Measurements from ENCODE around the gene ERC1. TPM values are rescaled to one million over a fixed set of nuclear protein-coding genes. Genes with fewer than 3 reads are reported as not detected.

ERC1 gene
- total and polyA plus RNA-seq, 2 donors (not counting 3 experiments of a cell fraction or from before 2014, with no cell fraction given): 11.7 to 66.1 TPM

DNA sequence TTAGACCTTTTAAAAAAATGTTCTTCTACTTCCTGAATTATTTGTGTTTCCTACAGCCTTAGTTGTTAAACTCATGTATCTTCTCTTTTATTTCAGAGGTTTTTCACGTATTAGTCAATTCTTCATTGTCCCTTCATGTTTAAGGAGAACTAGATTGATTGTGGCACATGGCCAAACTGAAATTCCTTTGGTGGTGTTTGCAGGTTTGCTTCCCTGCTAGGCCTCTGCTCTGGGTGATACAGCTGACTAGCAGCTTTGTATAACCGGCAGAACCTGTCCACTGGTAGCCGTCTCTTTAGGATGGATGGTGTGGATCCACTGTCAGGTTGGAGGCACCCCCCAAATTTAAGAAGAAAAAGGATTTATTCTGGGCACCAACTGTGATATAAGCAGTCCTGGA, 341.3 kb downstream of the ERC1 start:
- no peaks in the 10 kb centered on the region for H3K9me1 ChIP-seq (replicated peaks; ENCODE audit: control insufficient read depth, extremely low read depth, insufficient read depth, low read length)
- intact Hi-C loops (cut with micrococcal nuclease): no loop called here
- no peaks in the 10 kb centered on the region for H3K27me3 ChIP-seq (ENCODE audit: control insufficient read depth in 2 of 2, insufficient read depth in 2 of 2, low read length in 2 of 2)
- no peak for TF ChIP-seq POLR2AphosphoS5 (IDR thresholded peaks at IDR 0.05; ENCODE audit: insufficient read depth, low read depth, low read length)
- TF ChIP-seq FOS (IDR thresholded peaks at IDR 0.05; ENCODE audit: borderline replicate concordance, insufficient read depth, low read length): no peak
- TF ChIP-seq GATA2 (IDR thresholded peaks at IDR 0.05; ENCODE audit: insufficient read depth, insufficient read length, low read depth, low read length): no peak
- TF ChIP-seq EZH2 (IDR thresholded peaks at IDR 0.05; ENCODE audit: borderline replicate concordance, low read depth, low read length, severe bottlenecking): no peak
- no peak for TF ChIP-seq JUN (IDR thresholded peaks at IDR 0.05; ENCODE audit: borderline replicate concordance, insufficient read depth, insufficient read length, low read depth)
- TF ChIP-seq, protein P1, sequence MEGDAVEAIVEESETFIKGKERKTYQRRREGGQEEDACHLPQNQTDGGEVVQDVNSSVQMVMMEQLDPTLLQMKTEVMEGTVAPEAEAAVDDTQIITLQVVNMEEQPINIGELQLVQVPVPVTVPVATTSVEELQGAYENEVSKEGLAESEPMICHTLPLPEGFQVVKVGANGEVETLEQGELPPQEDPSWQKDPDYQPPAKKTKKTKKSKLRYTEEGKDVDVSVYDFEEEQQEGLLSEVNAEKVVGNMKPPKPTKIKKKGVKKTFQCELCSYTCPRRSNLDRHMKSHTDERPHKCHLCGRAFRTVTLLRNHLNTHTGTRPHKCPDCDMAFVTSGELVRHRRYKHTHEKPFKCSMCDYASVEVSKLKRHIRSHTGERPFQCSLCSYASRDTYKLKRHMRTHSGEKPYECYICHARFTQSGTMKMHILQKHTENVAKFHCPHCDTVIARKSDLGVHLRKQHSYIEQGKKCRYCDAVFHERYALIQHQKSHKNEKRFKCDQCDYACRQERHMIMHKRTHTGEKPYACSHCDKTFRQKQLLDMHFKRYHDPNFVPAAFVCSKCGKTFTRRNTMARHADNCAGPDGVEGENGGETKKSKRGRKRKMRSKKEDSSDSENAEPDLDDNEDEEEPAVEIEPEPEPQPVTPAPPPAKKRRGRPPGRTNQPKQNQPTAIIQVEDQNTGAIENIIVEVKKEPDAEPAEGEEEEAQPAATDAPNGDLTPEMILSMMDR (IDR thresholded peaks at IDR 0.05; ENCODE audit: extremely low read depth in 1 of 2, insufficient read depth in 1 of 2, low read depth in 1 of 2, low read length in 2 of 2): no peak
- TF ChIP-seq, protein P2, sequence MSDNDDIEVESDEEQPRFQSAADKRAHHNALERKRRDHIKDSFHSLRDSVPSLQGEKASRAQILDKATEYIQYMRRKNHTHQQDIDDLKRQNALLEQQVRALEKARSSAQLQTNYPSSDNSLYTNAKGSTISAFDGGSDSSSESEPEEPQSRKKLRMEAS (IDR thresholded peaks at IDR 0.05; ENCODE audit: insufficient read depth, insufficient read length): no peak
- TF ChIP-seq MYC (IDR thresholded peaks at IDR 0.05; ENCODE audit: low read depth, low read length): no peak
- TF ChIP-seq POLR2A (IDR thresholded peaks at IDR 0.05; ENCODE audit: low read depth, low read length): no peak
- no peak overlapping the region for H2AFZ ChIP-seq (ENCODE audit: low read depth, low read length)
- H3K9me3 ChIP-seq (replicated peaks; ENCODE audit: control insufficient read depth, insufficient read depth, low read length): no peaks in the 10 kb centered on the region
- H3K79me2 ChIP-seq (ENCODE audit: control insufficient read depth, insufficient read depth, low read length): no peaks in the 10 kb centered on the region
- no peaks in the 10 kb centered on the region for H3K36me3 ChIP-seq (ENCODE audit: control insufficient read depth in 2 of 2, extremely low read depth in 1 of 2, insufficient read depth in 2 of 2, low read length in 2 of 2)
- H3K4me2 ChIP-seq (ENCODE audit: insufficient read depth, low read length): no peak overlapping the region
- FAIRE-seq: no peak
- dilution Hi-C loops (cut with MboI; ENCODE audit: extremely low pct_ligation_motif_present, low sequenced_read_pairs): no loop called here
- no peak overlapping the region for H3K4me3 ChIP-seq (replicated peaks in 1 of 3; ENCODE audit: insufficient read depth in 1 of 3, low read depth in 1 of 3, low read length in 3 of 3)
- H3K4me1 ChIP-seq (ENCODE audit: control insufficient read depth, extremely low read depth, insufficient read depth, low read length): no peaks in the 10 kb centered on the region
- no TSS peak for BruUV-seq (replicated peaks)
- CTCF ChIA-PET: interaction anchor here (0.9 to 1.7 kb wide), 5 partner anchors 14 to 215 kb away, joined by 3 to 5 read pairs (median 4); no protein-coding TSS in a partner anchor
- H3K27ac ChIP-seq (ENCODE audit: insufficient read depth, low read depth, low read length): no peak overlapping the region
- DNase-seq (ENCODE audit: low read depth, low spot score): no peak
- POLR2A ChIA-PET: no interaction called here
- no peaks in the 10 kb centered on the region for H4K20me1 ChIP-seq (replicated peaks; ENCODE audit: control insufficient read depth, extremely low read depth, insufficient read depth, low read length)
- H3K9ac ChIP-seq (replicated peaks; ENCODE audit: extremely low read depth, insufficient read depth, low read length): no peak overlapping the region
